GM18951 (cell line): Measurements from ENCODE around the gene UNK.

ENCODE experiments used
- POLR2A ChIP-seq: IDR thresholded peaks from 4 replicates; pipeline ENCODE4 v1.6.1; 2011; ENCODE audit warnings: mild to moderate bottlenecking; ENCODE audit not compliant: insufficient read length, insufficient read depth; ENCODE audit errors: extremely low read depth
- in situ Hi-C: fragments of 300-500 bp; cut with MboI; formaldehyde crosslinking; loops from one replicate; pipeline ENCODE4 v1.12.0; 2022; ENCODE audit warnings: low sequenced_read_pairs, mixed read lengths, inconsistent platforms; ENCODE audit not compliant: unreplicated experiment

Gene UNK

DNA sequence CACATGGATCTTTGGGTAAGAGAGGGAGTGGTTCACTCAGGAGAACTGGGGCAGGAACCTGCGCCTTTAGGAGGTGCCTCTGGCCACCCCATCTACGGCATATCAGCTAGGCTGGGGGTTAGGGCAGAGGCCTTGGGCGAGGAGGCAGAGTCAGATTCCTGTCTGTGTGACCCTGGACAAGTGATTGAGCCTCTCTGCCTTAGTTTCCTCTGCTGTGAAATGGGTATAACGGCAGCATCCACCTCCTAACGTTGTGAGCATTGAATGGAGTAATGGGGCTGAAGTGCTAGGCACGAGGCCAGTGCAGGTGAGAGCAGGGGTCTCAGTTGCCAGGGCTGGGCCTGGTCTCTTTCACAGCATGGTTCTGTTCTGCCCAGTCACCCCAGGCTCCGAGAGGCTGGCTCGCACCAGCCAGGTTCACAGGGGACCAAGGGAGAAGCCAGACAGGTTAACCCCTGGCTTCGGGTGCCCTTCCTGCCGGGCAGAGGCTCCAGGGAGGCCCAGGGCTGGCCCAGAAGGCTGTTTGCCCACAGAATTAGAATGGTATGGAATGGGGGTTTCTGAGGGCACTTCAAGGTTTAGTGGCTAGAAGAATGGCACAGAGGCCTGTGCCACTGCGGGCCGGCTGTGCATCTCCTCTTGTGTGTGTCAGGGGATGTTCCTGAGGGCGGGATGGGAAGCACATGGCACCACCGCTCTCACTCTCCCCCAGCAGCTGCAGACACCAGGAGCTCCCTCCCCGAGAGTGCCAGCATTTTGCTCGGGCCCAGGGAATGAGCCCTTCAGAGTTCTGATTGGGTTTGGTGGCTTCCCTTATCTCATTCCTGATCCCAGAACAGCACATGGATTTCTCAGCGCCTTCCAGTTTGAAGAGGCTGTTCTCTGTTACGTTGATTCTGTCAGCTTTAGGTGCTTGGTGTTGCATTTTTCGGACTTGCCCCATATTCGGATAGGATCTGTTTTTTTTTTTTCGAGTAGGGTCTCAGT lies 35.8 kb downstream of the UNK start:
- in situ Hi-C loops: no loop called here
- no peak for TF ChIP-seq POLR2A

DNA sequence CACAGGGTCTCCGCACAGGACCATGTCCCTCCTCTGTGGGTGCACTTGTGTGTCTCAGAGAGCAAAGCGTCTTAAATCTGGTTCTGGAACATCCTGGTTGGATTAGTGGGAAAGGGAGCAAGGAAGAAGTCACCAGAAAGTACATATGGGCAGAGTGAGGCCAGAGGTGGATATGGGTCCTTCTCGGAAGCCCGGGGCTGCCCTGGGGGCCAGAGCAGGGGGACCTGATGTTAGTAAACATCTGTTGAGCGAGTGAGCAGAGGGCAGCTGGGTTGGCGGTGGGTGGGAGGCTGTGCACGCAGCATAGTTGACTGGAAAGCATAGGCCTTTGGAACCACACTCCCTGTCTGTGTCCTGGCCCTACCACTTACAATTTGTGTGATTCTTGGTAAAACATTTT lies 36.9 kb downstream of the UNK start:
- TF ChIP-seq POLR2A: no peak
- in situ Hi-C loops: no loop called here

DNA sequence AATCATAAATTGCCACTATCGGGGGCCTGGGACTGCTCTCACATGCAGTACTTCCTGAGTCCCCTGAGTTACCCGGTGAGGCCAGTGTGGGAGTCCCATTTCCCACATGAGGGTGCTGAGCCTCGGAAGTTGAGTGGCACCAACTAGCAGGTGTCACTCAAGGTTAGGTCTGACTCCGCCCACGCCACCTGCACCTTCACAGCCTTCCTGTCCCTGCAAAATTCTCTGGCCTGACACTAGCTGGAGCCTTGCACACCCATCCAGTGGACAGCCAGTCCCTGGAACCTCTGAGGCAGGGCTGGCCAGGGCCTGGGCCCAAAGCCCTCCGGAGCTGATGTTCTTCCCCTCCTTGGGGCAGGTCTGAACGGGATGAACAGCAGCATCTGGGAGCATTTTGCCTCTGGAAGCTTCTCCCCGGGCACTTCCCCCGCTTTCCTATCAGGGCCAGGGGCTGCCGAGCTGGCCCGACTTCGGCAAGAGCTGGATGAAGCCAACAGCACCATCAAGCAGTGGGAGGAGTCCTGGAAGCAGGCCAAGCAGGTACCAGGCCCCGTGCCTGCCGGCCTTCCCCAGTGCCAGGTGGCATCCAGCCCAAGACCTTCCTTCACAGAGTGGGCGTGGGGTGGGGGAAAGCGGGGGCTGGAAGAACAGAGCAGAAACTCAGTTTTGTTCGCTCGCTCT lies 37.7 kb downstream of the UNK start:
- no peak for TF ChIP-seq POLR2A
- in situ Hi-C loops: no loop called here

DNA sequence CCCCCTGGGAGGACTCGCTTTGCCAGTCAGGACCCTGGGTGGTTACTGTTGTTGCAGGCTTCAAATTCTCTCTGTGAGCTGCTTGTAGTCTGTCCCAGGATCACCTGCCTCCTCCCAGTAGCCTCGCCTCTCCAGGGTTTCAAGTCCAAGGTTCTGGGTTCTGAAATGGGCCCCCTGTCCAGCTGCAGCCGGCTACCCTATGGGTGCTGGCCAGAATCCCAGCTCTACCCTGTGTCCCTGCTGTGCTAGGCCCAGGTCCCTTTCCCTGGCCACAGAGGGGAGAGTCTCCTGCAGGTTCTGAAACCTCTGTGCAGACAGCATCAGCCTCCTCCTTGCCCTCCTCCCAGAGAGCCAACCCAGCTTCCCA lies 38.2 kb downstream of the UNK start:
- in situ Hi-C loops: no loop called here
- no peak for TF ChIP-seq POLR2A

DNA sequence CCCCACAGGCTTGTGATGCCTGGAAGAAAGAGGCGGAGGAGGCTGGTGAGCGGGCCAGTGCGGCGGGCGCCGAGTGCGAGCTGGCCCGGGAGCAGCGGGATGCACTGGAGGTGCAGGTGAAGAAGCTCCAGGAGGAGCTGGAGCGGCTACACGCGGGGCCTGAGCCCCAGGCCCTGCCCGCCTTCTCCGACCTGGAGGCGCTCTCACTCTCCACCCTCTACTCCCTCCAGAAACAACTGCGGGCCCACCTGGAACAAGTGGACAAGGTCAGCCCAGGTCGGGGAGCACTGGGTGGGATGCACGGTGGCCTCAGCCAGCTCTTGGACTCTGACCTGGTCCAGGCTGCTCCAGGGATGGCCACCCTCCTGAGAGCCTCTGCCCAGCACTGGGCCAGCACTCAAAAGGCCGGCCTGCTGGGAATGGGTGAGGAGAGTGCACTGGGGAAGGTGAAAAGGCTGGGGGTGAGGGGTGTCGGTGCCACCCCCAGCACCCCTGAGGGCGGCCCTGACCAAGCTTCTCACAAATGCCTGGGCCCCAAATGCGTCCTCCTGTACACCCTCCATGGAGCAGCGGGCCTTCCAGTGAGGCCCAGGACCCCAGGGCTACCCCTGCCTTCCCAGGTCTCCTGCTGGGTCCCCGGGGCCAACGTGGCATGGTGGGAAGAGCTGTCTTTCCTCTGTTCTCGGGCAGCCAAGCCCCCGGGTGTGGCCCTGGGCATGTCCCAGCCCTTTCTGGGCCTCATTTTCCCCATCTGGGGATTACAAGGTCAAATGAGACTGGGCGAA lies 38.8 kb downstream of the UNK start:
- no peak for TF ChIP-seq POLR2A
- in situ Hi-C loops: no loop called here

DNA sequence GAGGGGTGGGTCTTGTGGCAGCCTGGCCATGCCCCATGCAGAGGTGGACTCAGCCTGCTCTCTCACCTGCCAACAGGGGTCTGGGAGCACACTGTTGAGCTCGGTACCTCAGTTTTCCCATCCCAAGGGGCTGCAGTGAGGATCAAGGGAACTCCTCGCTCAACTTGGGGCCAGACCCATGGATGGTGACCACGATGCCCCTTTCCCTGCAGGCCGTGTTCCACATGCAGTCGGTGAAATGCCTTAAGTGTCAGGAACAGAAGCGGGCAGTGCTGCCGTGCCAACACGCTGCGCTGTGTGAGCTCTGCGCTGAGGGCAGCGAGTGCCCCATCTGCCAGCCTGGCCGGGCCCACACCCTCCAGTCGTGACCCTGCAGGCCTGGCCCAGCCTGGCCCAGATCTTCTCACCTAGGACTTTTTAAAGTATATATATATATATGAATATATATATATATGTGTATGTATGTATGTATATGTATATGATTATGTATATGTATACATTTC lies 39.5 kb downstream of the UNK start:
- TF ChIP-seq POLR2A: no peak
- in situ Hi-C loops: no loop called here

DNA sequence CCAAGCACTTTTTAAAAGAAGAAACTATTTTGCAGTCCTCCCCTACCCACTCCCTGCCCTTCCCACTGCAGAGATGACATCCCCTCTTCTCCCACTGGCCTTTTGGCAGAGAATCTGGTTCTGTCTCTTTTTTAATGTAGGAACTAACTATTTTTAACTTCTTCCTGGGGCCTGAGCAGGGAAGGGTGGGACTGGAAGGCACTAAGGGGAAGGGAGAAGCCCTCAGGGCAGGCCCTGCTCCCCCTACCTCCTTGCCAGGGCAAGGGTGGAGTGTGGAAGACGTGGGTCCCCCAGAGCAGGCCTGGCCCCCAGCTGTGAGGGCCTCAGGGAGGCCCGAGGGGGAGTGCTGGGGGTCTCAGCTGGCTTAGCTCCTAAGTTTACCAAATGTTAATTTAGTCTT lies 40.1 kb downstream of the UNK start:
- no peak for TF ChIP-seq POLR2A
- in situ Hi-C loops: no loop called here

DNA sequence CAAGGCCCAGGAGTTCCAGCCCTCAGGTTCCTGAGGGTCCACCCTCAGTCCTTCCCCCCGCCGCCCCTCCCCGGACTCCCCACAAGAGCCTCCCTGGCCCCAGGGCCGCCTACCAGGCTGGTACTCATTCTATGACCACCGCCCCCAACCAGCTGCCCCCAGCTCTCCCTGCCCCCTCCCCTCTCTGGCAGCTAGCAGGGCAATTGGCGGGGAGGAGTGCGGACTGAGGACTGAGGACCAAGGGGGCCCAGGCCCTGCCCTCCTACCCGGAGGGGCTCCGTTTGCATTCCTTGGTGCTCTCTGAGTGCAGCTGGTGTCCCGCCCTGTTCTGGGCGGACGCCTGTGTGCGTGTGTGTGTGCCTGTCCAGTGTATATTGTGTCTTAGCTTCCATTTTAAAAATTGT lies 40.5 kb downstream of the UNK start:
- TF ChIP-seq POLR2A: no peak
- in situ Hi-C loops: no loop called here

DNA sequence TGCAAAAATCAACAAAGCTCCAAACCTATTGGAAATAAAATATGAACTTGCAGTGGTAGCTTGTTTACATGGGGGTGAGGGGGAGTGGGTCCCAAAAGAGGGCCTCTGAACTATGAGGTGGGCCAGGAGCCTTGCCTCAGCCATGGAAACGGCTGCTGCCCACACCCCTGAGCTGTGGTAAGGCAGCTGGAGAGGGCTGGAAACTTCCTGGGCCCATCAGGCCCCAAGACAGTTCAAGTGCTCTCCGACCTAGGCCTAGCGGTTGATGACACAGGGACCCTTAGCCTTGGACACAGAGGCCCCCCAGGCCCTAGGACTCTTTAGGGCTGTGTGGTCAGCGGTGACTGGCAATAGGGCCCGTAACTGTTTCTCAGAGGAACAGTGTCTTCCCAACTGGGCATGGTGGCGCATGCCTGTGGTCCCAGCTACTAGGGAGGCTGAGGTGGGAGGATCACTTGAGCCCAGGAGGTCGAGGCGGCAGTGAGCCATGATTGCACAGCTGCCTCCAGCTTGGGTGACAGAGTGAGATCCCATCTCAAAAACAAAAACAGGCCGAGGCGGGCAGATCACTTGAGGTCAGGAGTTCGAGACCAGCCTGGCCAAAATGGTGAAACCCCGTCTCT lies 41.3 kb downstream of the UNK start:
- in situ Hi-C loops: no loop called here
- TF ChIP-seq POLR2A: no peak

DNA sequence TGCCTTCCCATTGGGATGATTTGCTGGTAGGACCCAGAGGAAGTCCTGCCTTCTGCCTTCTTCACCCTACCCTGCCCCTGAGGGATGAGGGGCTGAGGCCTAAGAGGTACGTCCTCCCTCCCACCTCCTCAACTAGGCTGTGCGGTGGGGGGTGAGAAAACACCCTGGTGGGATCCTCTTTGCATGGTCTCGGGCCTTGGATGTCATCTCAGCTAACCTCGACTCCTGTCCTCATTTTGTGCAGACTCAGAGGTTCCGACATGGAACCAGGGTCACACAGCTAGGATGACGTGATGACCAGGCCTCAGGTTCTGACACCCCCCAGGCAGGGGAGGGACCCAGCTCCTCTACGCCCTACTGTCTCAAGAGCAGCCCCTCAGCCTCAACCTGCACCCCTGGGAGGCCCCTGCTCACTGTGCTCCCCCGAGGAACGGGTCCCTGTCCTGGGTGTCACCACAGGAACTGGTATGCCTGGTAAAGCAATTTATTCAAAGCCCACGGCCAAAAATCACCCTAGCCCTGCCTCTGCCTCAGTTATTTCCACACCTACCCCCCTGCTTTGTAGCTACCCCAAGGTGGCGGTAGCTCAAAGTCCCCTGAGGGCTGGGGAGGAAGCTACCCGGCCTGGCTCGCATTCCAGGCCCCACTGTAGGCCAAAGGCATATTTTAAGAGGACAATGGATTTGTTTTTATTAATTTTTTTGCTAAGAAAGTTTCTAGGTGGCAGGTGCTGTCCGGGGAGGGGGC lies 42.1 kb downstream of the UNK start:
- in situ Hi-C loops: no loop called here
- TF ChIP-seq POLR2A: no peak

DNA sequence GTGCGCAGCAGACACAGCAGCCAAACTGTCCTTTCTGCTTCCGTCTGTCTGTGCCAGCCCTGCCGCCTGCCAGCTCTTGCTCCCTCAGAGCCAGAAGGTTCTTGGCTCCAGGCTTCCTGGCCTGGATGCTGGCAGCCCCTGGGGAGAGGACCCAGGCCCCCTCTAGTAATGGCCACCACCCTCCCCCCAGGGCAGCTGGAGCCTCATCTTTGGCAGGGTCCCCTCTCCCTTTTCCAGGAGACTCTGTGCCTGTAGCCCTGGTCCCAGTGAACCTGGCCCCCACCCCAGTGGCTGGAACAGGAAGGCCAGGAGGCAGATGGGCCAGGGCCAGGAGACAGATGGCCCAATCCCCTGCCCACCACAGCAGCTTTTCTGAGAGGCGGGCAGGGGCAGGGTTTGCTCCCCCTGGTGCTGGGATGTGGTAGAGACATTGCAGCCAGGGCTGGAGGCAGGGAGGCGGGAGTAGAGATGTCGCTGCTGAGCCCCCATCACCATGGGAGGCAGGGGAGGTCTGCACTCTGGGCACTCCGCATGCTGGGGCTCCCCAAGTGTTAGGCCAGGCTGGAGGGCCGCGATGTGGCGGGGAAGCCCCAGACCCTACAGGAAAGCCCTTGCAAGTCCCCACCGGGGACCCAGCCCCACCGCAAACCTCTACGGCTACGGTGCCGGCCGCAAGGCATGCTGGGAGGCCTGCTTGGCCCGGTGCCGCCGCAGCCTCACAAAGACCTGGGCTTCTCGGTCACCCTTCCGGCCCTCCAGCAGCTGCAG lies 42.9 kb downstream of the UNK start:
- in situ Hi-C loops: no loop called here
- no peak for TF ChIP-seq POLR2A

DNA sequence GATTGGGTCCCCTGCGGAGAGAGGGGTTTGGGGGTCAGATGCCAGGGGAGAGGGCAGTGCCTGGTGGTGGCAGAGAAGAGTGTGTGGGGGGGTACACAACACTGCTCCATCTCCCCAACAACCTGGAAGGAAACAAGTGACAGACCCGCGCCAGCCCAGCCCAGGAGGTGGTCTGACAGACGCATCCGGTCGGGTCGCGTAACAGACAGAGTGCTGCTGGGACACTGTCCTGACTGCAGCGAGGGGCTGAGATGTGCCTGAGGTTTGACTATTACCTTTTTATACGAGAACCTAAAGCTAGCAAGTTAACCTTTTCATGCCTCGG lies 43.4 kb downstream of the UNK start:
- TF ChIP-seq POLR2A: no peak
- in situ Hi-C loops: no loop called here
